Astrocyte (in vitro differentiated cells and primary cell): Measurements from ENCODE around the gene TGFB2.

Experiments
- CTCF ChIP-seq: IDR thresholded peaks from 2 replicates; pipeline ENCODE4 v1.5.1; 2011; ENCODE audit warnings: low read depth, mild to moderate bottlenecking, inconsistent platforms, low read length, moderate library complexity; ENCODE audit not compliant: insufficient read depth
- EZH2 ChIP-seq: IDR thresholded peaks from 2 replicates; pipeline ENCODE4 v1.6.1; 2012; ENCODE audit warnings: mild to moderate bottlenecking, low read length, inconsistent platforms; ENCODE audit not compliant: insufficient read depth

- TF ChIP-seq CTCF (no peak), EZH2 (no peak)
These were observed 45.5 kb downstream of the TGFB2 start for GRCh38 chr1:218390618-218391017.
